Epithelial cell of proximal tubule (primary cell): ENCODE results near the gene TNFRSF25. TPM values are rescaled to one million over a fixed set of nuclear protein-coding genes. Genes with fewer than 3 reads are reported as not detected.
A peak's percentile ranks its signal among the peaks of the same experiment; 100 is the strongest.

Experiments used
- DNase-seq: peaks from one replicate; pipeline ENCODE4 v3.0.0-alpha.2; 2011; ENCODE audit warnings: low read depth
- H3K4me3 ChIP-seq: 2 replicates; pipeline ENCODE4 v1.5.1; 2011; ENCODE audit warnings: low read depth, mild to moderate bottlenecking, low read length
- total RNA-seq: library from RNA; depleted of rRNA; stranded (reverse); fragments of >200 nt; gene quantifications from 2 replicates; pipeline ENCODE4 v1.2.3, GENCODE V29; 2015
- TF ChIP-seq, protein P1 (sequence below): conservative IDR thresholded peaks from 2 replicates; pipeline ENCODE4 v1.5.1; 2012; ENCODE audit warnings: low read depth, mild to moderate bottlenecking, low read length

Gene TNFRSF25
- total RNA-seq, 1 donor from 2014 or later = 30.4 TPM

DNA sequence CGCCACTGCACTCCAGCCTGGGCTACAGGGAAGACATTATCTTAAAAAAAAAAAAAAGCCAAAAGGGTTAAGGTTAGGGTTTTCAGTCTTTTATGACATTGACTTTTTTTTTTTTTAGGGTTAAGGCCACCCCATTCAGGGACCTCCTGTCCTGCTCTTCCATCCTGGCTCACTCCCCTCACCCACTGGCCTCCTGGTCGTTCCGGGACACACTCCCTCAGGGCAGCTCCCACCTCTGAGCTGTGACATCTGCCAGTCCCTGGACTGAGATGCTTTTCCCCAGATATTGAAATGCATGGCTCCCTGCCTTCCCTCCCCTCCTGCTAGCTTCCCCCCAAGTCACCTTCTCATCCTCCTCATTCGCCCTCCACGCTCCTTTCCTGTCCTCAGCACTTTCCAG, 15.8 kb upstream of the TNFRSF25 start:
- TF ChIP-seq, protein P1, sequence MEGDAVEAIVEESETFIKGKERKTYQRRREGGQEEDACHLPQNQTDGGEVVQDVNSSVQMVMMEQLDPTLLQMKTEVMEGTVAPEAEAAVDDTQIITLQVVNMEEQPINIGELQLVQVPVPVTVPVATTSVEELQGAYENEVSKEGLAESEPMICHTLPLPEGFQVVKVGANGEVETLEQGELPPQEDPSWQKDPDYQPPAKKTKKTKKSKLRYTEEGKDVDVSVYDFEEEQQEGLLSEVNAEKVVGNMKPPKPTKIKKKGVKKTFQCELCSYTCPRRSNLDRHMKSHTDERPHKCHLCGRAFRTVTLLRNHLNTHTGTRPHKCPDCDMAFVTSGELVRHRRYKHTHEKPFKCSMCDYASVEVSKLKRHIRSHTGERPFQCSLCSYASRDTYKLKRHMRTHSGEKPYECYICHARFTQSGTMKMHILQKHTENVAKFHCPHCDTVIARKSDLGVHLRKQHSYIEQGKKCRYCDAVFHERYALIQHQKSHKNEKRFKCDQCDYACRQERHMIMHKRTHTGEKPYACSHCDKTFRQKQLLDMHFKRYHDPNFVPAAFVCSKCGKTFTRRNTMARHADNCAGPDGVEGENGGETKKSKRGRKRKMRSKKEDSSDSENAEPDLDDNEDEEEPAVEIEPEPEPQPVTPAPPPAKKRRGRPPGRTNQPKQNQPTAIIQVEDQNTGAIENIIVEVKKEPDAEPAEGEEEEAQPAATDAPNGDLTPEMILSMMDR = no peak
- no peak overlapping the region for H3K4me3 ChIP-seq
- DNase-seq = no peak

- TF ChIP-seq, protein P1 = no peak
- no peak for DNase-seq
- no peak overlapping the region for H3K4me3 ChIP-seq
These were observed 11.3 kb upstream of the TNFRSF25 start for GRCh38 chr1:6477039-6477820.

GRCh38 chr1:6476483-6476882, 10.5 kb upstream of the TNFRSF25 start:
- TF ChIP-seq, protein P1 = no peak
- no peak overlapping the region for H3K4me3 ChIP-seq

DNA sequence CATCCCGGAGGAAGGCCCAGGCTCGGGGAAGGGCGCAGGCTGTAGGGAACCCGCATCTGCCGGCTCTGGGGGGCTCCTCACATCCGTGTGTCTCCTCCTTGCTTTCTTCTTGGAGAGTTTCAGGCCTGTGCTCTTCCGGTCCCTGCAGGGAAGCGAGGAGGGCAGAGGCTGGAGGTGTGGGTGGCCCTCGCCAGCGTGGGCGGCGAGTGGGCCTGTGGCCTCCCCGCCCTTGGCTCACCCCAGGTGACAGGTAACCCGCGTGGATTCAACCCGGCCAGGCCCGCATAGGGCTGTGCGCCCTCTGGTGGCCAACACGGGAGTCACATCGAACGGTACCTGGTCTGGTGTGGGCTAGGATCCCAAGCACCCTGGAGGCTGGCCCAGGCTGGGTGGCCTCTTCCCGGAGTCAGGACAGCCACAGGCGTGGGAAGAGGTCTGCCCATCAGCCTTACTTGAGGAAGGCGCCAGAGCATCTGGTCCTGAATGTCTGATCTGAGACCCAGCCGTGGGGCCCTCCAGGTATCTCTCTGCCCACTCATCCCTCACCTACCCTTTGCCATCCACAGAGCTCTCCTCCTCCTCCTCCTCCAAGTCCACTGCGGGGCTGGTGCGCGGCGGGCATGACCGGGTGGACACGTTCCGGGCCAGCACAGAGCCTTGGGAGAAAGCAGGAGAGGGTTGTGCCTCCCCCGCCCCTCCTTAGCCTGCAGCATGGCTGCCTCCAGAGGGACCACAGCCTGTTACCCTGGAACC, 9.6 kb upstream of the TNFRSF25 start:
- TF ChIP-seq, protein P1 = peak; percentile 92
- no peak overlapping the region for H3K4me3 ChIP-seq
- no peak for DNase-seq

More at GRCh38 chr1:6476483-6476882, 10.5 kb upstream of the TNFRSF25 start:
- no peak for DNase-seq

DNA sequence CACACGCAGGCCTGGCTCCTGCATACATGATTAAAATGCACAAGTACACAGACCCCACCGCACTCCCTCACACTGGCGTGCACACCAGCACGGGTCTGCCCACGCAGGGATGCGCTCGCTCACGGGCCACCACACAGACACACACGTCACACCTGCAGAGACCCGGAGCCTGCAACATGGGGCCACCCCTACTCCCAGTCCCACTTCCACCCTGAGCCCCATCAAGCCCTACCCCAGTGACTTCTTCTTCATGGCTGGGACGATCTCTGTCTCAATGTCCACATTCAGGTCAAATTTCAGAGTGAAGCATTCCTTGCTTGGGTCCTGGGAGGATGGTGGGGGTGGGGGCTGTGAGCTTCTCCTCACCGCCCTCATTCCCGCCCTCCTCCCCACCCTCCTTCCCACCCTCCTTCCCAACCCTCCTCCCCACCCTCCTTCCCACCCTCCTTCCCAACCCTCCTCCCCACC, 8.9 kb upstream of the TNFRSF25 start:
- TF ChIP-seq, protein P1 = no peak
- no peak for DNase-seq
- H3K4me3 ChIP-seq = no peak overlapping the region

DNA sequence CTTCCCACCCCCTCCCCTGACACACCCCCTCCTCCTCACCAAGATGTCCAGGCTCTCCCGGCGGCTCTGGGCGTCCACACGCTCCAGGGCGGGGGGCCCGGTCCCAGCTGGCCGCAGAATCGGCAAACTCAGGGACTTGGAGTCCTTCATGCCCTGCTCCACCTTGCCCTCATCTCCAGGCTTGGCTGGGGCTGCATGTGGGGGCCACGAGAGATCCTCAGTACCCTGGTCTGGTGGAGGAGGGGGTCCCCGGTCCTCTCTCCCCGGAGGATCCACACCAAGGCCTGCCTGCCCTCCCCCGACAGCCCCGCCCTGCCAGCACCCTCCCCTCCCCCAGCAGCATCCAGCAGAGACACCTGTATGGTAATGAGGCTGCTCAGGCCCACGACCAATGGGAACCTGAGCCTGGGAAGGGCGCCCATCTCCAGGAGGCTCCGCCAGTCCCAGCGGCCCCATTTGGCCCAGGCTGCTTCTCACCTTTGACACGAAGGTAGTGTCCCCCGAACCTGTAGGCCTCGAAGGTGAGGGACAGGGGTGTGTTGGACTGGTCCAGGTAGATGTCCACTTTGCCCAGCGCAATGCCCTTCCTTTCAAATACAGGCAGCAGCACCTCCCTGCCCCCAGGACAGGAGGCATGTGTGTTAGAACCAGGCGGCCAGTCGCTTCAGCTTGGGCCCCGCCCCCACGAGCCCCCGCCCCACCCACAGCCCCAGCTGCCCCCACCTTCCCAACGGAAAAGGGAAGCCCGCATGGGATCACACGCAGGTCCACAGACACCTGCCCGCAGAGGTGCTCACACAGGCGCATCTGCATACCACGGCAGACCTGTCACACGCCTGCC, 8.2 kb upstream of the TNFRSF25 start:
- TF ChIP-seq, protein P1 = no peak
- no peak overlapping the region for H3K4me3 ChIP-seq
- DNase-seq = no peak
